HL-60 (cell line): Measurements from ENCODE around the gene MS4A18.

Source experiments
- GABPA ChIP-seq: IDR thresholded peaks from 2 replicates; pipeline ENCODE4 v1.6.1; 2012; ENCODE audit warnings: low read depth
- REST ChIP-seq: IDR thresholded peaks from 2 replicates; pipeline ENCODE4 v1.6.1; 2012; ENCODE audit warnings: low read depth; ENCODE audit not compliant: insufficient replicate concordance

GRCh38 chr11:60679879-60680278 is 44.6 kb upstream of the MS4A18 start:
- TF ChIP-seq GABPA (no peak), REST (no peak)
